SK-N-MC (cell line): ENCODE results near the gene VPS37C.
"Not testable (repeated sequence)": the region's sequence is repeated elsewhere in the genome, so short reads cannot be mapped to it uniquely, and the experiment has no call there.

Experiments
- EZH2 ChIP-seq: fragments of 200-600 bp; sonication (generic); IDR thresholded peaks from one replicate; pipeline ENCODE4 v1.6.1; 2017; ENCODE audit warnings: antibody characterized with exemption
- FOXP2 ChIP-seq: optimal IDR thresholded peaks from 2 replicates; pipeline ENCODE3; 2011; ENCODE audit warnings: mild to moderate bottlenecking, moderate library complexity; ENCODE audit not compliant: insufficient read depth; ENCODE audit errors: extremely low read length, control extremely low read depth
- POLR2AphosphoS5 ChIP-seq: IDR thresholded peaks from 2 replicates; pipeline ENCODE4 v1.6.1; 2012; ENCODE audit warnings: mild to moderate bottlenecking, low read depth, low read length, borderline replicate concordance

DNA sequence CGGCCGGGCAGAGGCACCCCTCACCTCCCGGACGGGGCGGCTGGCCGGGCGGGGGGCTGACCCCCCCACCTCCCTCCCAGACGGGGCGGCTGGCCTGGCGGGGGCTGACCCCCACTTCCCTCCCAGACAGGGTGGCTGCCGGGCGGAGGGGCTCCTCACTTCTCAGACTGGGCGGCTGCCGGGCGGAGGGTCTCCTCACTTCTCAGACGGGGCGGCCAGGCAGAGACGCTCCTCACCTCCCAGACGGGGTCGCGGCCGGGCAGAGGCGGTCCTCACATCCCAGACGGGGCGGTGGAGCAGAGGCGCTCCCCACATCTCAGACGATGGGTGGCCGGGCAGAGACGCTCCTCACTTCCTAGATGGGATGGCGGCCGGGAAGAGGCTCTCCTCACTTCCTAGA lies 5.1 kb upstream of the VPS37C start:
- not testable (repeated sequence) for TF ChIP-seq POLR2AphosphoS5, EZH2, FOXP2
